H9 (cell line): ENCODE results near the gene CSNK1E. TPM values are rescaled to one million over a fixed set of nuclear protein-coding genes. Genes with fewer than 3 reads are reported as not detected.

Experiments used
- DNase-seq: peaks from one replicate; pipeline ENCODE4 v3.0.0-alpha.2; 2017
- H2AFZ ChIP-seq: one replicate; pipeline ENCODE4 v1.6.1; 2013; ENCODE audit warnings: mild to moderate bottlenecking, low read length, control low read depth, moderate library complexity
- H2AK5ac ChIP-seq: 2 replicates; pipeline ENCODE4 v1.6.1; 2013; ENCODE audit warnings: low read length, control low read depth, mixed read lengths; ENCODE audit not compliant: insufficient read length
- H2BK120ac ChIP-seq: one replicate; pipeline ENCODE4 v1.6.1; 2013; ENCODE audit warnings: low read depth, mild to moderate bottlenecking, low read length, control low read depth, inconsistent platforms; ENCODE audit not compliant: poor library complexity, severe bottlenecking
- H2BK12ac ChIP-seq: 2 replicates; pipeline ENCODE4 v1.6.1; 2013; ENCODE audit warnings: low read length, control low read depth, mixed read lengths, low read depth; ENCODE audit not compliant: insufficient read length
- H2BK15ac ChIP-seq: 2 replicates; pipeline ENCODE4 v1.6.1; 2013; ENCODE audit warnings: low read depth, low read length, control low read depth
- H2BK20ac ChIP-seq: one replicate; pipeline ENCODE4 v1.6.1; 2013; ENCODE audit warnings: low read depth, mild to moderate bottlenecking, low read length, control low read depth, inconsistent platforms; ENCODE audit not compliant: poor library complexity, severe bottlenecking
- H2BK5ac ChIP-seq: 2 replicates; pipeline ENCODE4 v1.6.1; 2013; ENCODE audit warnings: low read length, control low read depth, mixed read lengths; ENCODE audit not compliant: insufficient read length
- H3K14ac ChIP-seq: 2 replicates; pipeline ENCODE4 v1.6.1; 2013; ENCODE audit warnings: low read length, control low read depth; ENCODE audit not compliant: insufficient read depth
- H3K18ac ChIP-seq: 2 replicates; pipeline ENCODE4 v1.6.1; 2013; ENCODE audit warnings: low read depth, mild to moderate bottlenecking, mixed read lengths, low read length, control low read depth; ENCODE audit not compliant: insufficient read length
- H3K23ac ChIP-seq: 2 replicates; pipeline ENCODE4 v1.6.1; 2013; ENCODE audit warnings: low read length, control low read depth, mixed read lengths, low read depth; ENCODE audit not compliant: insufficient read length
- H3K23me2 ChIP-seq: 2 replicates; pipeline ENCODE4 v1.6.1; 2013; ENCODE audit warnings: low read depth, mild to moderate bottlenecking, mixed read lengths, low read length, control low read depth; ENCODE audit not compliant: insufficient read length, poor library complexity, severe bottlenecking
- H3K27ac ChIP-seq: 2 replicates; pipeline ENCODE4 v1.5.1; 2013; ENCODE audit warnings: low read length, control low read depth, mixed read lengths, low read depth; ENCODE audit not compliant: insufficient read length
- H3K27me3 ChIP-seq: 2 replicates; pipeline ENCODE4 v1.6.1; 2013; ENCODE audit warnings: low read length, control low read depth, inconsistent platforms; ENCODE audit not compliant: insufficient read depth
- H3K4ac ChIP-seq: 2 replicates; pipeline ENCODE4 v1.6.1; 2013; ENCODE audit warnings: low read depth, mild to moderate bottlenecking, control low read depth, inconsistent platforms, low read length, moderate library complexity
- H3K4me1 ChIP-seq: 2 replicates; pipeline ENCODE4 v1.6.1; 2013; ENCODE audit warnings: low read length, control low read depth, inconsistent platforms; ENCODE audit not compliant: insufficient read depth
- H3K4me2 ChIP-seq: 2 replicates; pipeline ENCODE4 v1.6.1; 2013; ENCODE audit warnings: low read length, control low read depth, mixed read lengths; ENCODE audit not compliant: insufficient read length, insufficient read depth
- H3K56ac ChIP-seq: 2 replicates; pipeline ENCODE4 v1.6.1; 2013; ENCODE audit warnings: low read depth, mild to moderate bottlenecking, mixed read lengths, low read length, control low read depth; ENCODE audit not compliant: insufficient read length
- H3K79me1 ChIP-seq: 2 replicates; pipeline ENCODE4 v1.6.1; 2013; ENCODE audit warnings: low read depth, mild to moderate bottlenecking, moderate library complexity, low read length, control low read depth, inconsistent platforms; ENCODE audit not compliant: insufficient read depth, poor library complexity, severe bottlenecking
- H3K79me2 ChIP-seq: 2 replicates; pipeline ENCODE4 v1.6.1; 2013; ENCODE audit warnings: low read length, control low read depth, inconsistent platforms; ENCODE audit not compliant: insufficient read depth
- H3K9ac ChIP-seq: 2 replicates; pipeline ENCODE4 v1.6.1; 2013; ENCODE audit warnings: low read length, control low read depth, mixed read lengths; ENCODE audit not compliant: insufficient read length; ENCODE audit errors: extremely low read depth
- H3K9me3 ChIP-seq: one replicate; pipeline ENCODE4 v1.6.1; 2013; ENCODE audit warnings: low read depth, low read length, inconsistent platforms; ENCODE audit not compliant: control insufficient read depth
- H3T11ph ChIP-seq: one replicate; pipeline ENCODE4 v1.6.1; 2013; ENCODE audit warnings: mild to moderate bottlenecking, low read length, control low read depth, inconsistent platforms
- H4K20me1 ChIP-seq: one replicate; pipeline ENCODE4 v1.6.1; 2013; ENCODE audit not compliant: control insufficient read depth, insufficient read length, insufficient read depth
- H4K5ac ChIP-seq: 2 replicates; pipeline ENCODE4 v1.6.1; 2013; ENCODE audit warnings: low read depth, mild to moderate bottlenecking, mixed read lengths, low read length, control low read depth; ENCODE audit not compliant: insufficient read length
- H4K8ac ChIP-seq: replicated peaks from 2 replicates; pipeline ENCODE4 v1.6.1; 2013; ENCODE audit warnings: low read length, control low read depth, mixed read lengths, low read depth; ENCODE audit not compliant: insufficient read length
- H4K91ac ChIP-seq: 2 replicates; pipeline ENCODE4 v1.6.1; 2013; ENCODE audit warnings: low read depth, mild to moderate bottlenecking, moderate library complexity, mixed read lengths, low read length, control low read depth; ENCODE audit not compliant: insufficient read length
- H3K27ac Mint-ChIP-seq, 3 experiments: 2 replicates in 2 of 3; 3 replicates in 1 of 3; pipeline ENCODE4 v1.8.0; 2020 to 2021; ENCODE audit warnings: mixed read lengths in 3 of 3, mild to moderate bottlenecking in 1 of 3, moderate library complexity in 1 of 3
- H3K27me3 Mint-ChIP-seq: 2 replicates; pipeline ENCODE4 v1.8.0; 2021; ENCODE audit warnings: low read depth, mild to moderate bottlenecking, moderate library complexity, mixed read lengths
- H3K36me3 Mint-ChIP-seq, 3 experiments: 2 replicates in 2 of 3; 3 replicates in 1 of 3; pipeline ENCODE4 v1.8.0; 2020 to 2021; ENCODE audit warnings: low read depth in 3 of 3, mixed read lengths in 3 of 3; ENCODE audit not compliant: insufficient read depth in 1 of 3
- H3K4me1 Mint-ChIP-seq, 2 experiments: 2 replicates each; pipeline ENCODE4 v1.8.0; 2020; ENCODE audit warnings: mixed read lengths in 2 of 2
- H3K4me3 Mint-ChIP-seq, 2 experiments: 2 replicates in 1 of 2; 3 replicates in 1 of 2; pipeline ENCODE4 v1.8.0; 2020 to 2021; ENCODE audit warnings: mild to moderate bottlenecking in 2 of 2, mixed read lengths in 2 of 2, moderate library complexity in 1 of 2
- H3K9me3 Mint-ChIP-seq, 2 experiments: 2 replicates in 1 of 2; 3 replicates in 1 of 2; pipeline ENCODE4 v1.8.0; 2020; ENCODE audit warnings: mild to moderate bottlenecking in 2 of 2, mixed read lengths in 2 of 2, moderate library complexity in 1 of 2
- CTCF ChIP-seq: fragments of 200-600 bp; sonication (generic); conservative IDR thresholded peaks from 3 replicates; pipeline ENCODE4 v1.8.0; 2021; ENCODE audit warnings: antibody characterized with exemption, mild to moderate bottlenecking
- WGBS: extraction: QIAGEN DNeasy Blood & Tissue Kit; methylation state at CpG from one replicate; pipeline ENCODE4 v1.1.7; 2013; ENCODE audit warnings: missing lambda C conversion rate, low lambda C conversion rate, mixed read lengths; ENCODE audit not compliant: insufficient read length; ENCODE audit errors: extremely low coverage; 5-methylcytosine and 5-hydroxymethylcytosine counted together
- total RNA-seq: library from RNA; stranded (reverse); gene quantifications from 2 replicates; pipeline ENCODE4 v1.2.1, GENCODE V29; 2021

CSNK1E gene
- total RNA-seq, 1 experiment from 2014 or later: 236 TPM

GRCh38 chr22:38336699-38337098, 19.5 kb upstream of the CSNK1E start:
- H2BK12ac ChIP-seq: no peak overlapping the region
- no peak overlapping the region for H2BK5ac ChIP-seq
- H3K56ac ChIP-seq: no peak overlapping the region
- no peak overlapping the region for H2BK120ac ChIP-seq
- H3K79me1 ChIP-seq: no peaks in the 10 kb centered on the region
- no peaks in the 10 kb centered on the region for H3K79me2 ChIP-seq
- peaks cover 4% of the 10 kb centered on the region; the same call in 1 of the 2 replicates for H3K4me1 ChIP-seq
- Mint-ChIP-seq H3K9me3 (no peaks in the 10 kb centered on the region; a peak in 1 of 5 replicates), H3K36me3 (peaks cover 0 to 7% (median 2%) of the 10 kb centered on the region in 3 experiments; a peak in 4 of 7 replicates), H3K27me3 (peaks cover 7% of the 10 kb centered on the region), H3K27ac (no peak overlapping the region), H3K4me1 (peaks cover 35 to 38% of the 10 kb centered on the region in 2 experiments), H3K4me3 (peak overlapping the region; percentile 60 to 79)
- no peak overlapping the region for H4K5ac ChIP-seq
- no peaks in the 10 kb centered on the region for H3K23me2 ChIP-seq
- H4K91ac ChIP-seq: peak overlapping the region; percentile 2
- H3K9ac ChIP-seq: no peak overlapping the region
- no peak overlapping the region for H2BK15ac ChIP-seq
- no peaks in the 10 kb centered on the region for H3K9me3 ChIP-seq
- H3K4me2 ChIP-seq: peak overlapping the region; percentile 72
- no peaks in the 10 kb centered on the region for H4K20me1 ChIP-seq
- H2BK20ac ChIP-seq: no peak overlapping the region
- H3K27ac ChIP-seq: no peak overlapping the region
- no peak for DNase-seq
- no peak overlapping the region for H3K14ac ChIP-seq
- no peak overlapping the region for H4K8ac ChIP-seq
- no CpG with 5 or more reads among the region's 9 CpGs for WGBS
- no peak overlapping the region for H3K23ac ChIP-seq
- H3K4ac ChIP-seq: no peak overlapping the region
- H2AK5ac ChIP-seq: no peak overlapping the region
- no peak for TF ChIP-seq CTCF
- H3K18ac ChIP-seq: no peak overlapping the region
- no peak overlapping the region for H2AFZ ChIP-seq
- no peaks in the 10 kb centered on the region for H3K27me3 ChIP-seq
- H3T11ph ChIP-seq: no peak overlapping the region
